Measurements from ENCODE around the gene AMDHD2. TPM values are rescaled to one million over a fixed set of nuclear protein-coding genes. Genes with fewer than 3 reads are reported as not detected.
"Not testable (repeated sequence)": the region's sequence is repeated elsewhere in the genome, so short reads cannot be mapped to it uniquely, and the experiment has no call there.

The AMDHD2 gene
- total and polyA plus RNA-seq, 2 experiments from 2014 or later: 15.2 to 31.9 TPM

GRCh38 chr16:2567506-2567905 is 47.3 kb downstream of the AMDHD2 start:
- H2AFZ ChIP-seq; H3K9me2 ChIP-seq (ENCODE audit: insufficient read depth); H3K79me2 ChIP-seq (ENCODE audit: insufficient read depth); H3K9ac ChIP-seq; H3K27me3 ChIP-seq (replicated peaks; ENCODE audit: insufficient read depth); H3K4me2 ChIP-seq (ENCODE audit: unreplicated experiment); DNase-seq; H3K27ac ChIP-seq; H4K20me1 ChIP-seq (ENCODE audit: insufficient read depth); H3K9me3 ChIP-seq (ENCODE audit: low read depth); H3F3A ChIP-seq (ENCODE audit: insufficient read depth); H3K4me1 ChIP-seq (ENCODE audit: insufficient read depth); H3K4me3 ChIP-seq; in situ Hi-C loops (cut with MboI); H3K36me3 ChIP-seq (ENCODE audit: low read depth): not testable (repeated sequence)
- no CpG with 5 or more reads among the region's 6 CpGs for WGBS, 2 experiments (ENCODE audit: low coverage in 1 of 2, low lambda C conversion rate in 2 of 2, missing lambda C conversion rate in 2 of 2)

- WGBS, 2 experiments (ENCODE audit: low coverage in 1 of 2, low lambda C conversion rate in 2 of 2, missing lambda C conversion rate in 2 of 2): no CpG with 5 or more reads among the region's 11 CpGs
These were observed 48.4 kb downstream of the AMDHD2 start for GRCh38 chr16:2568573-2568972.

GRCh38 chr16:2572704-2573103 is 52.5 kb downstream of the AMDHD2 start:
- H2AFZ ChIP-seq; H3K27ac ChIP-seq; H3K4me2 ChIP-seq (ENCODE audit: unreplicated experiment); H3K4me1 ChIP-seq (ENCODE audit: insufficient read depth); H3K4me3 ChIP-seq; H3K27me3 ChIP-seq (replicated peaks; ENCODE audit: insufficient read depth); H3K36me3 ChIP-seq (ENCODE audit: low read depth); H3K9me3 ChIP-seq (ENCODE audit: low read depth); H3K9me2 ChIP-seq (ENCODE audit: insufficient read depth); in situ Hi-C loops (cut with MboI); H3K79me2 ChIP-seq (ENCODE audit: insufficient read depth); DNase-seq; H3K9ac ChIP-seq; H4K20me1 ChIP-seq (ENCODE audit: insufficient read depth); H3F3A ChIP-seq (ENCODE audit: insufficient read depth): not testable (repeated sequence)
- WGBS, 2 experiments (ENCODE audit: low coverage in 1 of 2, low lambda C conversion rate in 2 of 2, missing lambda C conversion rate in 2 of 2): no CpG with 5 or more reads among the region's 6 CpGs

More at GRCh38 chr16:2568573-2568972, 48.4 kb downstream of the AMDHD2 start:
- H3K4me1 ChIP-seq (ENCODE audit: insufficient read depth); H3K79me2 ChIP-seq (ENCODE audit: insufficient read depth); H3K9me2 ChIP-seq (ENCODE audit: insufficient read depth); in situ Hi-C loops (cut with MboI); H3K36me3 ChIP-seq (ENCODE audit: low read depth); H3K9me3 ChIP-seq (ENCODE audit: low read depth); H3K4me2 ChIP-seq (ENCODE audit: unreplicated experiment); H4K20me1 ChIP-seq (ENCODE audit: insufficient read depth); H2AFZ ChIP-seq; H3K4me3 ChIP-seq; H3K27me3 ChIP-seq (replicated peaks; ENCODE audit: insufficient read depth); H3K27ac ChIP-seq; H3F3A ChIP-seq (ENCODE audit: insufficient read depth); H3K9ac ChIP-seq; DNase-seq: not testable (repeated sequence)

- H3K9me3 ChIP-seq (ENCODE audit: low read depth); H3K9ac ChIP-seq; H2AFZ ChIP-seq; H3K36me3 ChIP-seq (ENCODE audit: low read depth); H3K27me3 ChIP-seq (replicated peaks; ENCODE audit: insufficient read depth); in situ Hi-C loops (cut with MboI); H3K4me3 ChIP-seq; H3F3A ChIP-seq (ENCODE audit: insufficient read depth); H4K20me1 ChIP-seq (ENCODE audit: insufficient read depth); H3K27ac ChIP-seq; H3K79me2 ChIP-seq (ENCODE audit: insufficient read depth); DNase-seq; H3K4me1 ChIP-seq (ENCODE audit: insufficient read depth); H3K4me2 ChIP-seq (ENCODE audit: unreplicated experiment); H3K9me2 ChIP-seq (ENCODE audit: insufficient read depth): not testable (repeated sequence)
- WGBS, 2 experiments (ENCODE audit: low coverage in 1 of 2, low lambda C conversion rate in 2 of 2, missing lambda C conversion rate in 2 of 2): 95 to 96% methylated on average over 16 of the region's 21 CpGs
These were observed 55.7 kb downstream of the AMDHD2 start for GRCh38 chr16:2575839-2576238.

GRCh38 chr16:2577044-2577443 is 56.9 kb downstream of the AMDHD2 start:
- H3K9ac ChIP-seq; H3K9me2 ChIP-seq (ENCODE audit: insufficient read depth); DNase-seq; H3K79me2 ChIP-seq (ENCODE audit: insufficient read depth); in situ Hi-C loops (cut with MboI); H3K27ac ChIP-seq; H3K36me3 ChIP-seq (ENCODE audit: low read depth); H2AFZ ChIP-seq; H4K20me1 ChIP-seq (ENCODE audit: insufficient read depth); H3F3A ChIP-seq (ENCODE audit: insufficient read depth); H3K9me3 ChIP-seq (ENCODE audit: low read depth); H3K4me1 ChIP-seq (ENCODE audit: insufficient read depth); H3K27me3 ChIP-seq (replicated peaks; ENCODE audit: insufficient read depth); H3K4me2 ChIP-seq (ENCODE audit: unreplicated experiment); H3K4me3 ChIP-seq: not testable (repeated sequence)
- 98 to 100% methylated on average over 5 to 10 of the region's 26 CpGs for WGBS, 2 experiments (ENCODE audit: low coverage in 1 of 2, low lambda C conversion rate in 2 of 2, missing lambda C conversion rate in 2 of 2)

- H4K20me1 ChIP-seq (ENCODE audit: insufficient read depth); in situ Hi-C loops (cut with MboI); H3K4me3 ChIP-seq; H3K4me2 ChIP-seq (ENCODE audit: unreplicated experiment); H3K4me1 ChIP-seq (ENCODE audit: insufficient read depth); H2AFZ ChIP-seq; H3K27me3 ChIP-seq (replicated peaks; ENCODE audit: insufficient read depth); H3K9me2 ChIP-seq (ENCODE audit: insufficient read depth); H3F3A ChIP-seq (ENCODE audit: insufficient read depth); H3K9ac ChIP-seq; H3K9me3 ChIP-seq (ENCODE audit: low read depth); H3K79me2 ChIP-seq (ENCODE audit: insufficient read depth); H3K27ac ChIP-seq; DNase-seq; H3K36me3 ChIP-seq (ENCODE audit: low read depth): not testable (repeated sequence)
- WGBS, 2 experiments (ENCODE audit: low coverage in 1 of 2, low lambda C conversion rate in 2 of 2, missing lambda C conversion rate in 2 of 2): 73 to 90% methylated on average over 2 to 6 of the region's 12 CpGs
These were observed 58.7 kb downstream of the AMDHD2 start for GRCh38 chr16:2578905-2579304.

GRCh38 chr16:2580143-2580542 is 60.0 kb downstream of the AMDHD2 start:
- DNase-seq; H3K4me1 ChIP-seq (ENCODE audit: insufficient read depth); H3K4me2 ChIP-seq (ENCODE audit: unreplicated experiment); H3F3A ChIP-seq (ENCODE audit: insufficient read depth); H3K27ac ChIP-seq; H4K20me1 ChIP-seq (ENCODE audit: insufficient read depth); H3K4me3 ChIP-seq; H3K9me2 ChIP-seq (ENCODE audit: insufficient read depth); H3K9ac ChIP-seq; H3K27me3 ChIP-seq (replicated peaks; ENCODE audit: insufficient read depth); H3K36me3 ChIP-seq (ENCODE audit: low read depth); H2AFZ ChIP-seq; H3K9me3 ChIP-seq (ENCODE audit: low read depth); H3K79me2 ChIP-seq (ENCODE audit: insufficient read depth); in situ Hi-C loops (cut with MboI): not testable (repeated sequence)
- WGBS, 2 experiments (ENCODE audit: low coverage in 1 of 2, low lambda C conversion rate in 2 of 2, missing lambda C conversion rate in 2 of 2): 94 to 98% methylated on average over 5 to 6 of the region's 11 CpGs

GRCh38 chr16:2580818-2581217 is 60.6 kb downstream of the AMDHD2 start:
- no CpG with 5 or more reads among the region's 21 CpGs for WGBS, 2 experiments (ENCODE audit: low coverage in 1 of 2, low lambda C conversion rate in 2 of 2, missing lambda C conversion rate in 2 of 2)
- H3K4me2 ChIP-seq (ENCODE audit: unreplicated experiment); in situ Hi-C loops (cut with MboI); H3K27me3 ChIP-seq (replicated peaks; ENCODE audit: insufficient read depth); H4K20me1 ChIP-seq (ENCODE audit: insufficient read depth); H3K9ac ChIP-seq; H2AFZ ChIP-seq; H3K9me2 ChIP-seq (ENCODE audit: insufficient read depth); DNase-seq; H3F3A ChIP-seq (ENCODE audit: insufficient read depth); H3K27ac ChIP-seq; H3K9me3 ChIP-seq (ENCODE audit: low read depth); H3K4me1 ChIP-seq (ENCODE audit: insufficient read depth); H3K4me3 ChIP-seq; H3K36me3 ChIP-seq (ENCODE audit: low read depth); H3K79me2 ChIP-seq (ENCODE audit: insufficient read depth): not testable (repeated sequence)

Data from GM23248 (cell line).